GM10266 (cell line): Measurements from ENCODE around the gene PFAS.

ENCODE experiments used
- DNase-seq: peaks from one replicate; pipeline ENCODE4 v3.0.0; 2012; ENCODE audit errors: extremely low spot score
- TF ChIP-seq, protein P1 (sequence below): IDR thresholded peaks from 2 replicates; pipeline ENCODE4 v1.5.1; 2012; ENCODE audit warnings: mild to moderate bottlenecking, low read depth; ENCODE audit not compliant: control insufficient read depth, insufficient read depth; ENCODE audit errors: missing control alignments

Gene PFAS

DNA sequence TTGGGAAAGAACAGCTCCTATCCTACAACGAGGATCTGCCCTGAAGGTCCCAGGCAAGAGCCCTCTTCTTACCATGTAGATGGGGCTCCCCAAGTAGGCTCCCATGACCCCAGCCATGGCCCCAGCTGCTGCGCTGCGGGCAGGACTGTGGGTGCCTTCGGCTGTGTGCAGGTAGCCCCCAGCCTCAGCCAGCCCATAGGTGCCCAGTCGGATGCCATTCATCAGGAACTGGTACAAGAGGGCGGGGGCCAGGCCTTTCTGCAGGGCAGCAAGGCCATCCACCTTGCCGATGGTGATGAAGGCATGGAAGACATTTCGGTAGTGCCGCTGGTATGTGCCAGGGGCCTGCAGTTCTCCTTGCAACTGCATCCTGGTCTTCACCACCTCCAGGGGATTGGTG lies 45.3 kb downstream of the PFAS start:
- TF ChIP-seq, protein P1, sequence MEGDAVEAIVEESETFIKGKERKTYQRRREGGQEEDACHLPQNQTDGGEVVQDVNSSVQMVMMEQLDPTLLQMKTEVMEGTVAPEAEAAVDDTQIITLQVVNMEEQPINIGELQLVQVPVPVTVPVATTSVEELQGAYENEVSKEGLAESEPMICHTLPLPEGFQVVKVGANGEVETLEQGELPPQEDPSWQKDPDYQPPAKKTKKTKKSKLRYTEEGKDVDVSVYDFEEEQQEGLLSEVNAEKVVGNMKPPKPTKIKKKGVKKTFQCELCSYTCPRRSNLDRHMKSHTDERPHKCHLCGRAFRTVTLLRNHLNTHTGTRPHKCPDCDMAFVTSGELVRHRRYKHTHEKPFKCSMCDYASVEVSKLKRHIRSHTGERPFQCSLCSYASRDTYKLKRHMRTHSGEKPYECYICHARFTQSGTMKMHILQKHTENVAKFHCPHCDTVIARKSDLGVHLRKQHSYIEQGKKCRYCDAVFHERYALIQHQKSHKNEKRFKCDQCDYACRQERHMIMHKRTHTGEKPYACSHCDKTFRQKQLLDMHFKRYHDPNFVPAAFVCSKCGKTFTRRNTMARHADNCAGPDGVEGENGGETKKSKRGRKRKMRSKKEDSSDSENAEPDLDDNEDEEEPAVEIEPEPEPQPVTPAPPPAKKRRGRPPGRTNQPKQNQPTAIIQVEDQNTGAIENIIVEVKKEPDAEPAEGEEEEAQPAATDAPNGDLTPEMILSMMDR: no peak
- no peak for DNase-seq

DNA sequence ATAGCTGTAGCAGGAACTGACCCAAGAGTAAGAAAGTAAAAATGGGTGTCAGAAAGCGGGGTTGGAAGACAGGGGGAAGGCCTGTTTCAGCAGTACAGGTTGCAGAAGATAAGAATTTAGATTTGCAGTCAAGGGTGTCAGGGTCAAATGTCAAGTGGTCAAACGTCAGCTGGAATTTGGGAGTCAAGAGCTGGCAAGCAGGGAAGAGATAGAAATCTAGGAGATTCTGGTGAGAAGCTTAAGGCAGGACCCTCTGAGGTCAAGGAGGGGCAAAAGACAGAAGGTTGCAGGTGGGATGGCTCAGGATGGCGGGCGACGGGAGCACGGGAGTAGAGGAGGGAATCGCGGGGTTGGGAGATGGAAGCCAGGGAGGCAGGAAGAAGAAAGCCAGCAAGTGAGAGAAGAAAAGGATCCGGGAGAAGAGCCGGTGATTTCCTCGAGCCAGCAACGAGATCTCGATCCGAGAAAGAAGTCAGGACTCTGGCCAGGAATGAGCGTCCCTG lies 45.8 kb downstream of the PFAS start:
- TF ChIP-seq, protein P1: no peak
- DNase-seq: no peak

DNA sequence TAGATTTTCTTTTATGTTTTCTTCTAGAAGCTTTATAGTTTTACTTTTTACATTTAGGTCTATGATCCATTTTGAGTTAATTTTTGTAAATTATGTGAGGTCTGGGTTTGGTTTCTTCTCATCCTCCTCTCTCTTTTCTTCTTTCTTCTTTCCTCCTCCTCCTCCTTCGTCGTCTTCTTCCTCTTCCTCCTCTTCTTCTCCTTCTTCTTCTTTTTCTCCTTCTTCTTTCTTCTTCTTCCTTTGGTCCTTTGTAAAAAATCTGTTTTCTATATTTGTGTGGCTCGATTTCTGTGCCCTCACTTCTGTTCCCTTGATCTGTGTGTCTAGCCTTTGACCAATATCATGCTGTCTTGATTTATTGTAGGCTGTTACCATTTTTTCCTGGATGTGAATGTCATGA lies 51.1 kb downstream of the PFAS start:
- DNase-seq: no peak
- TF ChIP-seq, protein P1: no peak

GRCh38 chr17:8300627-8301242 lies 51.6 kb downstream of the PFAS start:
- peak; percentile 85 for DNase-seq

GRCh38 chr17:8310601-8311123 lies 61.6 kb downstream of the PFAS start:
- TF ChIP-seq, protein P1: no peak
- no peak for DNase-seq

More at GRCh38 chr17:8300627-8301242, 51.6 kb downstream of the PFAS start:
- TF ChIP-seq, protein P1: peak; percentile 86

DNA sequence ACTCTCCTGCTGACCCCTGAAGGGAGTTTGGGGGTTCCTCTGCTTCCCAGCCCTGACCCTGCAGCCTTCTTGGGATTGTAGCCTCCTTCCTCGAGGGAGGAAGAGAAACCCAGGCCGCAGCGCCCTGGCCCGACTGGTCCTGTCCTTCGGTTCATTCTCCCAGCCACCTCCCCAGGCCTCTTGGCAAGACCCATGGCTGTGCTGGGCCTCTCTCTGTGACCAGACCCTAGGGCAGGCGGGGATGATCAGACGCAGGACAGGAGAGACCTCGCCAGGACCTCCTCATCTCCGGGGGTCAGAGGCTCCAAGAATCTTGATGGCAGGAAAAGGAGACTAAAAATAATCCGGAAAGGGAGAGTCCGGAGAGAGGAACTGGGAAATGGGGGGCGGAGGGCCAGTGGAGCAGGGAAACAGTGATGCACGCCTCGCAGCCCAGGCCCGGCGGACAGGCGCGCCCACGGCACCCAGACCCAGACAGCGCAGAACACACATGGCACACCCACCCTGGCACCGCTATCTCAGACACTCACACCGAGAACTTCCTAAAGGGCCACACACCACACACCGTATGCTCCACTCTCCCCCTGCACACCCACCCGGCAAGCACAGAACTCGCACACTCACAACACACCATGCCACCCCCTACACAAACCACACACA lies 62.2 kb downstream of the PFAS start:
- TF ChIP-seq, protein P1: no peak
- DNase-seq: no peak

DNA sequence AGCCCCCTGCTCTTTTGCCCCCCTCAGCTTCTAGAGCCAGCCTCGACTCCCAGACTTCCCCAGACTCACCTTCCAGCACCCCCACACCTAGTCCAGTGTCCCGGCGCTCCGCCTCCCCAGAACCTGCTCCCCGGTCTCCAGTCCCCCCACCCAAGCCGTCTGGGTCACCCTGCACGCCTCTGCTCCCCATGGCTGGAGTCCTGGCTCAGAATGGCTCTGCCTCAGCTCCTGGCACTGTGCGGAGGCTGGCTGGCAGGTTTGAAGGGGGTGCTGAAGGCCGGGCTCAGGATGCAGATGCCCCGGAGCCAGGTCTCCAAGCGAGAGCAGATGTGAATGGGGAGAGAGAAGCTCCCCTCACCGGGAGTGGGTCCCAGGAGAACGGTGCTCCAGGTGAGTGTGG lies 63.2 kb downstream of the PFAS start:
- DNase-seq: no peak
- TF ChIP-seq, protein P1: no peak
